ENCODE data around the gene TTC21A. TPM values are rescaled to one million over a fixed set of nuclear protein-coding genes. Genes with fewer than 3 reads are reported as not detected.

TTC21A gene
- total and polyA plus RNA-seq, 10 of the 15 experiments (the other 5 are each of a cell fraction or from before 2014, with no cell fraction given), result 0.62 to 3.2 (median 1.2) TPM

DNA sequence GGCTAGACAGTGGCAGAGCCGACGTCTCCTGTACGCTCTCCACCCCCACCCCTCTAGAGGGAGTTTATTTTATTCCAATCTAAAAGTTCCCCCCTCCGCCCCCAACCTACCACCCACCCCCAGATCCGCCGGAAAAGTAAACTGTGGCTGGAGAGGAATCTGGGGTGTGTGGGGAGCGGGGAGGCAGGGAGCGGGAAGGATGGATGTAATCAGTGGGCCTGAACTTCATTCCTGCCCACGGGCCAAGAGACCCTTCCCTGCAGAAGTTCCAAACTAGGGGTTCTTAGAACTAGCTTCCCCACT, 46.4 kb downstream of the TTC21A start:
- Histone ChIP-seq H3K27me3 (replicated peaks in 1 of 2; ENCODE audit: control insufficient read depth in 2 of 2, insufficient read depth in 2 of 2, low read length in 1 of 2) (no peaks in the 10 kb centered on the region), H4K20me1 (ENCODE audit: control insufficient read depth, insufficient read depth) (no peaks in the 10 kb centered on the region), H3K9me3 (replicated peaks; ENCODE audit: control insufficient read depth, insufficient read depth, low read length) (no peaks in the 10 kb centered on the region), H3K36me3 (ENCODE audit: control insufficient read depth in 2 of 2, insufficient read depth in 2 of 2, low read length in 1 of 2) (no peaks in the 10 kb centered on the region), H3K79me2 (ENCODE audit: control insufficient read depth, insufficient read depth, low read length) (peaks cover 43% of the 10 kb centered on the region), H3K9ac (ENCODE audit: control insufficient read depth, insufficient read depth, low read length) (no peak overlapping the region), H3K4me2 (ENCODE audit: control insufficient read depth, insufficient read depth) (no peak overlapping the region), H3K27ac (ENCODE audit: control insufficient read depth, insufficient read depth) (no peak overlapping the region), H2AFZ (ENCODE audit: control insufficient read depth, low read depth, low read length) (peak overlapping the region; percentile 70), H3K4me3 (peak overlapping the region; percentile 46; the same call in 1 of the 2 replicates), H3K4me1 (ENCODE audit: control insufficient read depth, insufficient read depth, low read length) (peaks cover 17% of the 10 kb centered on the region)
- ATAC-seq, result no peak
- no peak for FAIRE-seq
- DNase-seq (ENCODE audit: low read depth, low spot score), result no peak
- in situ Hi-C loops (cut with MboI), result no loop called here
- WGBS (ENCODE audit: insufficient coverage, insufficient replicate concordance, low lambda C conversion rate, missing lambda C conversion rate), result 22% methylated on average over 7 of the region's 9 CpGs
- ChIA-PET CTCF (interaction anchor here (1.0 kb wide), 1 partner anchor 24 kb away, joined by 3 read pairs; no protein-coding TSS in a partner anchor), POLR2A (no interaction called here), SMC1A (ENCODE audit: uncharacterized antibody, unreplicated experiment) (interaction anchor here (0.9 kb wide), 1 partner anchor 24 kb away, joined by 3 read pairs; no protein-coding TSS in a partner anchor), RAD21 (ENCODE audit: unreplicated experiment) (interaction anchor here (1.0 kb wide), 1 partner anchor 24 kb away, joined by 3 read pairs; no protein-coding TSS in a partner anchor)
- no TSS peak for BruUV-seq (replicated peaks)
- intact Hi-C loops (cut with micrococcal nuclease; ENCODE audit: unreplicated experiment), result no loop called here
- TF ChIP-seq KDM1A (IDR thresholded peaks at IDR 0.05; ENCODE audit: borderline replicate concordance), result no peak
- TF ChIP-seq TCF7 (IDR thresholded peaks at IDR 0.05; ENCODE audit: borderline replicate concordance), result no peak
- no peak for TF ChIP-seq NFYB (IDR thresholded peaks at IDR 0.05; ENCODE audit: insufficient read depth, low read depth, low read length)
- TF ChIP-seq LARP7 (IDR thresholded peaks at IDR 0.05), result no peak
- TF ChIP-seq RCOR1 (conservative IDR thresholded peaks at IDR 0.05; ENCODE audit: low read depth, low read length), result no peak
- no peak for TF ChIP-seq NFXL1 (IDR thresholded peaks at IDR 0.05; ENCODE audit: borderline replicate concordance)
- TF ChIP-seq WRNIP1 (IDR thresholded peaks at IDR 0.05; ENCODE audit: borderline replicate concordance, low read depth, low read length), result no peak
- TF ChIP-seq MYC (IDR thresholded peaks at IDR 0.05; ENCODE audit: insufficient read depth, insufficient read length, insufficient replicate concordance, low read length, severe bottlenecking), result no peak
- TF ChIP-seq, protein P1, sequence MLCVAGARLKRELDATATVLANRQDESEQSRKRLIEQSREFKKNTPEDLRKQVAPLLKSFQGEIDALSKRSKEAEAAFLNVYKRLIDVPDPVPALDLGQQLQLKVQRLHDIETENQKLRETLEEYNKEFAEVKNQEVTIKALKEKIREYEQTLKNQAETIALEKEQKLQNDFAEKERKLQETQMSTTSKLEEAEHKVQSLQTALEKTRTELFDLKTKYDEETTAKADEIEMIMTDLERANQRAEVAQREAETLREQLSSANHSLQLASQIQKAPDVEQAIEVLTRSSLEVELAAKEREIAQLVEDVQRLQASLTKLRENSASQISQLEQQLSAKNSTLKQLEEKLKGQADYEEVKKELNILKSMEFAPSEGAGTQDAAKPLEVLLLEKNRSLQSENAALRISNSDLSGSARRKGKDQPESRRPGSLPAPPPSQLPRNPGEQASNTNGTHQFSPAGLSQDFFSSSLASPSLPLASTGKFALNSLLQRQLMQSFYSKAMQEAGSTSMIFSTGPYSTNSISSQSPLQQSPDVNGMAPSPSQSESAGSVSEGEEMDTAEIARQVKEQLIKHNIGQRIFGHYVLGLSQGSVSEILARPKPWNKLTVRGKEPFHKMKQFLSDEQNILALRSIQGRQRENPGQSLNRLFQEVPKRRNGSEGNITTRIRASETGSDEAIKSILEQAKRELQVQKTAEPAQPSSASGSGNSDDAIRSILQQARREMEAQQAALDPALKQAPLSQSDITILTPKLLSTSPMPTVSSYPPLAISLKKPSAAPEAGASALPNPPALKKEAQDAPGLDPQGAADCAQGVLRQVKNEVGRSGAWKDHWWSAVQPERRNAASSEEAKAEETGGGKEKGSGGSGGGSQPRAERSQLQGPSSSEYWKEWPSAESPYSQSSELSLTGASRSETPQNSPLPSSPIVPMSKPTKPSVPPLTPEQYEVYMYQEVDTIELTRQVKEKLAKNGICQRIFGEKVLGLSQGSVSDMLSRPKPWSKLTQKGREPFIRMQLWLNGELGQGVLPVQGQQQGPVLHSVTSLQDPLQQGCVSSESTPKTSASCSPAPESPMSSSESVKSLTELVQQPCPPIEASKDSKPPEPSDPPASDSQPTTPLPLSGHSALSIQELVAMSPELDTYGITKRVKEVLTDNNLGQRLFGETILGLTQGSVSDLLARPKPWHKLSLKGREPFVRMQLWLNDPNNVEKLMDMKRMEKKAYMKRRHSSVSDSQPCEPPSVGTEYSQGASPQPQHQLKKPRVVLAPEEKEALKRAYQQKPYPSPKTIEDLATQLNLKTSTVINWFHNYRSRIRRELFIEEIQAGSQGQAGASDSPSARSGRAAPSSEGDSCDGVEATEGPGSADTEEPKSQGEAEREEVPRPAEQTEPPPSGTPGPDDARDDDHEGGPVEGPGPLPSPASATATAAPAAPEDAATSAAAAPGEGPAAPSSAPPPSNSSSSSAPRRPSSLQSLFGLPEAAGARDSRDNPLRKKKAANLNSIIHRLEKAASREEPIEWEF (IDR thresholded peaks at IDR 0.05; ENCODE audit: insufficient replicate concordance, low read depth, low read length), result no peak
- TF ChIP-seq ZNF207 (IDR thresholded peaks at IDR 0.05; ENCODE audit: borderline replicate concordance), result no peak
- TF ChIP-seq SP1 (IDR thresholded peaks at IDR 0.05; ENCODE audit: low read depth, low read length), result no peak
- TF ChIP-seq, protein P2, sequence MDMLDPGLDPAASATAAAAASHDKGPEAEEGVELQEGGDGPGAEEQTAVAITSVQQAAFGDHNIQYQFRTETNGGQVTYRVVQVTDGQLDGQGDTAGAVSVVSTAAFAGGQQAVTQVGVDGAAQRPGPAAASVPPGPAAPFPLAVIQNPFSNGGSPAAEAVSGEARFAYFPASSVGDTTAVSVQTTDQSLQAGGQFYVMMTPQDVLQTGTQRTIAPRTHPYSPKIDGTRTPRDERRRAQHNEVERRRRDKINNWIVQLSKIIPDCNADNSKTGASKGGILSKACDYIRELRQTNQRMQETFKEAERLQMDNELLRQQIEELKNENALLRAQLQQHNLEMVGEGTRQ (IDR thresholded peaks at IDR 0.05; ENCODE audit: borderline replicate concordance, low read depth, low read length), result no peak
- no peak for TF ChIP-seq MXI1 (IDR thresholded peaks at IDR 0.05; ENCODE audit: low read depth, low read length)
- TF ChIP-seq, protein P3, sequence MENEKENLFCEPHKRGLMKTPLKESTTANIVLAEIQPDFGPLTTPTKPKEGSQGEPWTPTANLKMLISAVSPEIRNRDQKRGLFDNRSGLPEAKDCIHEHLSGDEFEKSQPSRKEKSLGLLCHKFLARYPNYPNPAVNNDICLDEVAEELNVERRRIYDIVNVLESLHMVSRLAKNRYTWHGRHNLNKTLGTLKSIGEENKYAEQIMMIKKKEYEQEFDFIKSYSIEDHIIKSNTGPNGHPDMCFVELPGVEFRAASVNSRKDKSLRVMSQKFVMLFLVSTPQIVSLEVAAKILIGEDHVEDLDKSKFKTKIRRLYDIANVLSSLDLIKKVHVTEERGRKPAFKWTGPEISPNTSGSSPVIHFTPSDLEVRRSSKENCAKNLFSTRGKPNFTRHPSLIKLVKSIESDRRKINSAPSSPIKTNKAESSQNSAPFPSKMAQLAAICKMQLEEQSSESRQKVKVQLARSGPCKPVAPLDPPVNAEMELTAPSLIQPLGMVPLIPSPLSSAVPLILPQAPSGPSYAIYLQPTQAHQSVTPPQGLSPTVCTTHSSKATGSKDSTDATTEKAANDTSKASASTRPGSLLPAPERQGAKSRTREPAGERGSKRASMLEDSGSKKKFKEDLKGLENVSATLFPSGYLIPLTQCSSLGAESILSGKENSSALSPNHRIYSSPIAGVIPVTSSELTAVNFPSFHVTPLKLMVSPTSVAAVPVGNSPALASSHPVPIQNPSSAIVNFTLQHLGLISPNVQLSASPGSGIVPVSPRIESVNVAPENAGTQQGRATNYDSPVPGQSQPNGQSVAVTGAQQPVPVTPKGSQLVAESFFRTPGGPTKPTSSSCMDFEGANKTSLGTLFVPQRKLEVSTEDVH (IDR thresholded peaks at IDR 0.05; ENCODE audit: low read depth, partially characterized antibody), result no peak
